Neural progenitor cell (in vitro differentiated cells): Measurements from ENCODE around the gene AGAP3. TPM values are rescaled to one million over a fixed set of nuclear protein-coding genes. Genes with fewer than 3 reads are reported as not detected.

Experiments used
- DNase-seq: peaks from one replicate; pipeline ENCODE4 v3.0.0-alpha.2; 2016; ENCODE audit warnings: low spot score
- H2AFZ ChIP-seq: fragments of 200-600 bp; sonication (generic); replicated peaks from 2 replicates; pipeline ENCODE4 v1.6.1; 2016; ENCODE audit warnings: antibody characterized with exemption
- H3F3A ChIP-seq: fragments of 200-600 bp; sonication (generic); 2 replicates; pipeline ENCODE4 v1.6.1; 2016; ENCODE audit warnings: antibody characterized with exemption, low read depth
- H3K27ac ChIP-seq: fragments of 200-600 bp; sonication (generic); 2 replicates; pipeline ENCODE4 v1.5.1; 2016; ENCODE audit warnings: mild to moderate bottlenecking
- H3K27me3 ChIP-seq: fragments of 200-600 bp; sonication (generic); 2 replicates; pipeline ENCODE4 v1.6.1; 2016; ENCODE audit warnings: mild to moderate bottlenecking, moderate library complexity
- H3K36me3 ChIP-seq: fragments of 200-600 bp; sonication (generic); 2 replicates; pipeline ENCODE4 v1.5.1; 2016
- H3K4me1 ChIP-seq: fragments of 200-600 bp; sonication (generic); 2 replicates; pipeline ENCODE4 v1.6.1; 2016; ENCODE audit warnings: mixed run types
- H3K4me2 ChIP-seq: fragments of 200-600 bp; sonication (generic); 2 replicates; pipeline ENCODE4 v1.6.1; 2016
- H3K4me3 ChIP-seq: fragments of 200-600 bp; sonication (generic); 2 replicates; pipeline ENCODE4 v1.5.1; 2016
- H3K79me2 ChIP-seq: fragments of 200-600 bp; sonication (generic); 2 replicates; pipeline ENCODE4 v1.6.1; 2016; ENCODE audit warnings: low read depth
- H3K9ac ChIP-seq: fragments of 200-600 bp; sonication (generic); 2 replicates; pipeline ENCODE4 v1.6.1; 2016
- H3K9me3 ChIP-seq: fragments of 200-600 bp; sonication (generic); 2 replicates; pipeline ENCODE4 v1.5.1; 2016; ENCODE audit warnings: low read depth
- H4K20me1 ChIP-seq: fragments of 200-600 bp; sonication (generic); 2 replicates; pipeline ENCODE4 v1.6.1; 2016; ENCODE audit warnings: low read depth
- H3K27ac Mint-ChIP-seq: 3 replicates; pipeline ENCODE4 v1.8.0; 2021; ENCODE audit warnings: mixed read lengths
- H3K27me3 Mint-ChIP-seq: 2 replicates; pipeline ENCODE4 v1.8.0; 2022; ENCODE audit warnings: low read depth, mild to moderate bottlenecking, inconsistent platforms, moderate library complexity, mixed read lengths; ENCODE audit not compliant: insufficient read depth
- H3K36me3 Mint-ChIP-seq: 3 replicates; pipeline ENCODE4 v1.8.0; 2021; ENCODE audit warnings: mixed read lengths
- H3K4me1 Mint-ChIP-seq: 3 replicates; pipeline ENCODE4 v1.8.0; 2021; ENCODE audit warnings: mixed read lengths
- H3K4me3 Mint-ChIP-seq: 3 replicates; pipeline ENCODE4 v1.8.0; 2021; ENCODE audit warnings: mild to moderate bottlenecking, moderate library complexity, mixed read lengths
- H3K9me3 Mint-ChIP-seq: 3 replicates; pipeline ENCODE4 v1.8.0; 2020; ENCODE audit warnings: mixed read lengths
- EZH2 ChIP-seq: fragments of 200-600 bp; sonication (generic); IDR thresholded peaks from 2 replicates; pipeline ENCODE4 v1.6.1; 2017; ENCODE audit warnings: antibody characterized with exemption, mild to moderate bottlenecking, moderate library complexity
- EZH2phosphoT487 ChIP-seq: fragments of 200-600 bp; sonication (generic); IDR thresholded peaks from 2 replicates; pipeline ENCODE4 v1.6.1; 2017; ENCODE audit warnings: antibody characterized with exemption
- total RNA-seq: library from RNA; depleted of rRNA; stranded (reverse); fragments of >200 nt; gene quantifications from 2 replicates; pipeline ENCODE4 v1.2.3, GENCODE V29; 2015; ENCODE audit warnings: low replicate concordance
- TF ChIP-seq, protein P1 (sequence below): fragments of 200-600 bp; sonication (generic); IDR thresholded peaks from 2 replicates; pipeline ENCODE4 v1.5.1; 2017; ENCODE audit warnings: antibody characterized with exemption, mild to moderate bottlenecking

The AGAP3 gene
- total RNA-seq, 1 donor from 2014 or later = 38.9 TPM

DNA sequence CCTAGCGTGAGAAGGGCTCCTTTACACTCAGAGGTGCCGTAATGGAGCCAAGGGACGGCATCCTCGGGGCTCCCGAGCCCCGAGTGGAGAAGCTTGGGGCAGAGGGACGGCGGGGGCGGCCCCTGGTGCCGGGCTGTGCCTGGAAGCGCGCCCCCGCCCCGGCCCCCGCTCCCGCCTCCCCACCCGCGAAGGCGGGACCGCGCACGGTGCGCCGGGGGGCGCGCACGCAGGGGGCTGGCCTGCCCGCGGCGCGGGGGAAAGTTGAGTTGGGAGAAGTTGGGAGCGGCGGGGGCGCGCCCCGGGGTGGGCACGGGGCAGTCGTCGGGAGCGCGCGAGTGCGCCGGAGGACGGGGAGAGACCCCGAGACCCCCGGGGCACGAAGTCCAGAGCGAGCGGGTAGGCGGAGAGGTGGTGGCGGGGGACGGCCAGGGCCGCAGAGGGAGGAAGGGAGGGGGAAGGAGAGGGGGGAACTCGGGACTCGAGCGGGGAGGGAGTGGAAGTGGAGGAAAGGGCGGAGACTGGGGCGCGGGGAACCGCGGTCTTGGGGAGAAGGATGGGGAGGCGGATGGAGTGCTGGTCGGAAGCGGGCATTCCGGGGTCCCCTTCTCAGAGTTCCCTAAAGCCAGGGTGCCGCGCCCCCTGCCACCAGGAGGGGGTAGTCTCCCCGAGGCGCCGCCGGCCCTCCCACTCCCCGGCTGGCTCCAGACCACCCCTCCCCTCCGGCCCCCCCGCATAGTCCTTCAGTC, 26.7 kb upstream of the AGAP3 start, which contains the start of gene SLC4A2:
Gene SLC4A2 (plus strand): TSS at position 223 of the 746 bp plus-strand sequence. CDS start 2,399 bp downstream, outside the sequence.
- Histone ChIP-seq H3K9ac (peak within 1 kb of the TSS; percentile 39), H4K20me1 (peaks cover 50% of the 10 kb centered on the region), H3F3A (peaks cover 42% of the 10 kb centered on the region), H3K79me2 (peaks cover 7% of the 10 kb centered on the region), H3K4me2 (peak within 1 kb of the TSS; percentile 99), H3K27ac (no peak within 1 kb of the TSS), H3K36me3 (no peaks in the 10 kb centered on the region), H3K4me3 (peak within 1 kb of the TSS; percentile 77), H3K27me3 (peaks cover 39% of the 10 kb centered on the region), H2AFZ (peak within 1 kb of the TSS; percentile 54), H3K9me3 (no peaks in the 10 kb centered on the region), H3K4me1 (peaks cover 45% of the 10 kb centered on the region)
- TF ChIP-seq, protein P1, sequence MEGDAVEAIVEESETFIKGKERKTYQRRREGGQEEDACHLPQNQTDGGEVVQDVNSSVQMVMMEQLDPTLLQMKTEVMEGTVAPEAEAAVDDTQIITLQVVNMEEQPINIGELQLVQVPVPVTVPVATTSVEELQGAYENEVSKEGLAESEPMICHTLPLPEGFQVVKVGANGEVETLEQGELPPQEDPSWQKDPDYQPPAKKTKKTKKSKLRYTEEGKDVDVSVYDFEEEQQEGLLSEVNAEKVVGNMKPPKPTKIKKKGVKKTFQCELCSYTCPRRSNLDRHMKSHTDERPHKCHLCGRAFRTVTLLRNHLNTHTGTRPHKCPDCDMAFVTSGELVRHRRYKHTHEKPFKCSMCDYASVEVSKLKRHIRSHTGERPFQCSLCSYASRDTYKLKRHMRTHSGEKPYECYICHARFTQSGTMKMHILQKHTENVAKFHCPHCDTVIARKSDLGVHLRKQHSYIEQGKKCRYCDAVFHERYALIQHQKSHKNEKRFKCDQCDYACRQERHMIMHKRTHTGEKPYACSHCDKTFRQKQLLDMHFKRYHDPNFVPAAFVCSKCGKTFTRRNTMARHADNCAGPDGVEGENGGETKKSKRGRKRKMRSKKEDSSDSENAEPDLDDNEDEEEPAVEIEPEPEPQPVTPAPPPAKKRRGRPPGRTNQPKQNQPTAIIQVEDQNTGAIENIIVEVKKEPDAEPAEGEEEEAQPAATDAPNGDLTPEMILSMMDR = peak; percentile 65
- peak; percentile 3 for TF ChIP-seq EZH2
- no peak for TF ChIP-seq EZH2phosphoT487
- H3K4me3 Mint-ChIP-seq = peak within 1 kb of the TSS; percentile 94
- H3K36me3 Mint-ChIP-seq = no peaks in the 10 kb centered on the region
- peak; percentile 76 for DNase-seq
- H3K27ac Mint-ChIP-seq = peak within 1 kb of the TSS; percentile 94
- no peaks in the 10 kb centered on the region for H3K9me3 Mint-ChIP-seq
- H3K4me1 Mint-ChIP-seq = peaks cover 46% of the 10 kb centered on the region
- H3K27me3 Mint-ChIP-seq = peaks cover 16% of the 10 kb centered on the region

DNA sequence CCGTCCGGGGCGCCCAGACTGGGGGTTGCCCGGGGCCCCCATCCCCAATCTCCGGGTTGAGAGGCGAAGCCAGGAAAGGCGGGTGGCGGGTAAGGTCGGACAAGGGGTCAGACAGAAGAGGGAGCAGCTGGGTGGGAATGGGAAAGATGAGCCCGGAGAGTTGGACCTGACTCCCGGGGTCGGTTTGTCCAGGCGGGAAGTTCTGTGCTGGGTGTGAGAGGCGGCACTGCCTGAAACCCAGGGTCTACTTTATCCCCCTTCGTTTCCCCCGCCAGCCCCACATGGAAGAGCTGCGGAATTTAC, 26.2 kb upstream of the AGAP3 start:
- H3K9ac ChIP-seq = peak overlapping the region; percentile 39
- TF ChIP-seq, protein P1 = no peak
- TF ChIP-seq EZH2phosphoT487 (no peak), EZH2 (no peak)
- Mint-ChIP-seq H3K9me3 (no peaks in the 10 kb centered on the region), H3K27ac (no peak overlapping the region), H3K4me3 (peak overlapping the region; percentile 90), H3K36me3 (no peaks in the 10 kb centered on the region), H3K4me1 (peaks cover 46% of the 10 kb centered on the region), H3K27me3 (peaks cover 16% of the 10 kb centered on the region)
- peaks cover 53% of the 10 kb centered on the region for H4K20me1 ChIP-seq
- H3K79me2 ChIP-seq = peaks cover 7% of the 10 kb centered on the region
- DNase-seq = no peak
- no peaks in the 10 kb centered on the region for H3K36me3 ChIP-seq
- H3K4me1 ChIP-seq = peaks cover 45% of the 10 kb centered on the region
- peaks cover 42% of the 10 kb centered on the region for H3F3A ChIP-seq
- peak overlapping the region; percentile 99 for H3K4me2 ChIP-seq
- H3K4me3 ChIP-seq = peak overlapping the region; percentile 77
- peaks cover 39% of the 10 kb centered on the region for H3K27me3 ChIP-seq
- no peak overlapping the region for H3K27ac ChIP-seq
- H3K9me3 ChIP-seq = no peaks in the 10 kb centered on the region
- H2AFZ ChIP-seq = no peak overlapping the region

DNA sequence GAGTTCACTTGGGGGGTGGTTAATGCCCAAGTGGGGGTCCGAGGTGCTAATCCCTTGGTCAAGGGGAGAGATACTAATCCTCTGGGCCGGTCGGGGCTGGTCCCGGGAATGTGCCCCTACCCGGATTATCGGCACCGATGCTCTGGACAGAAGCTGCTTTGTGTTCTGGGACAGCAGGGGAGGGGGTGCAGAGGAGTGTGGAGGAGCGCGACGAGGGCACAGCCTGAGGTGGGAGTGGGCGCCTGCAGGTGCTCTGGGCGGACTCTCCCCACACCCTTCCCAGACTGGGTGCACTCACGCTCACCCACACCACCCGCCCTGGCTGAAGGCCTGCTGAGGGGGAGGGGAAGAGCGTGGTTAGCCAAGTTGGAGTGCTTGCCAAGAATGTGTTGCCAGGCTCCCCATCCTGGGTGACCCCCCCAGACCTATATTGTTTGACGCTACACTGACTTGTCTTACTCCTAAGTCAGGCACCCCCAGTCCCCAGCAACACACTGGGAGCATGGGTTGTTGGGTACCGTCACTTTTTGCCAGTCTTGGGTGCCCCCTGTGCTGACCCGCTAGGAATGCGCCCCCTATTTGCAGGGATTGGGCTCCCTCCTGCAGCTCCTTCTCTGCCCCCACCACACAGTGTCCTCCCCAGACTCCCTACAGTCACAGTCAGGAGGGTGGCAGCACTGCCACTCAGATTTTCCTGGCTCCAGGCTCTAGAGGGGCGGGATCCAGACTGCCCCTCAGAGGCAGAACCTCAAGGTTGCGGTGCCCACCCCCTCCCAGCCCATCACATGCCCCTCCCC, 25.7 kb upstream of the AGAP3 start:
- Histone ChIP-seq H3K4me3 (peak overlapping the region; percentile 77), H3K27ac (no peak overlapping the region), H3K4me2 (peak overlapping the region; percentile 99), H3K9ac (no peak overlapping the region), H3F3A (peaks cover 42% of the 10 kb centered on the region), H2AFZ (no peak overlapping the region), H3K27me3 (peaks cover 38% of the 10 kb centered on the region), H3K4me1 (peaks cover 45% of the 10 kb centered on the region), H3K79me2 (peaks cover 7% of the 10 kb centered on the region), H4K20me1 (peaks cover 58% of the 10 kb centered on the region), H3K36me3 (no peaks in the 10 kb centered on the region), H3K9me3 (no peaks in the 10 kb centered on the region)
- H3K27ac Mint-ChIP-seq = no peak overlapping the region
- no peaks in the 10 kb centered on the region for H3K9me3 Mint-ChIP-seq
- DNase-seq = peak; percentile 88
- H3K4me3 Mint-ChIP-seq = peak overlapping the region; percentile 90
- TF ChIP-seq EZH2phosphoT487 (no peak), EZH2 (no peak)
- TF ChIP-seq, protein P1 = peak; percentile 10
- H3K4me1 Mint-ChIP-seq = peaks cover 46% of the 10 kb centered on the region
- no peaks in the 10 kb centered on the region for H3K36me3 Mint-ChIP-seq
- H3K27me3 Mint-ChIP-seq = peaks cover 13% of the 10 kb centered on the region
